GM18502 (cell line): ENCODE results near the gene AGTR1.

Experiments used
- ATAC-seq: cut with Tn5 transposase; IDR thresholded peaks from one replicate; pipeline ENCODE4 v1.9.1; 2021; ENCODE audit warnings: mild to moderate bottlenecking; ENCODE audit not compliant: unreplicated experiment, poor library complexity

AGTR1 gene

DNA sequence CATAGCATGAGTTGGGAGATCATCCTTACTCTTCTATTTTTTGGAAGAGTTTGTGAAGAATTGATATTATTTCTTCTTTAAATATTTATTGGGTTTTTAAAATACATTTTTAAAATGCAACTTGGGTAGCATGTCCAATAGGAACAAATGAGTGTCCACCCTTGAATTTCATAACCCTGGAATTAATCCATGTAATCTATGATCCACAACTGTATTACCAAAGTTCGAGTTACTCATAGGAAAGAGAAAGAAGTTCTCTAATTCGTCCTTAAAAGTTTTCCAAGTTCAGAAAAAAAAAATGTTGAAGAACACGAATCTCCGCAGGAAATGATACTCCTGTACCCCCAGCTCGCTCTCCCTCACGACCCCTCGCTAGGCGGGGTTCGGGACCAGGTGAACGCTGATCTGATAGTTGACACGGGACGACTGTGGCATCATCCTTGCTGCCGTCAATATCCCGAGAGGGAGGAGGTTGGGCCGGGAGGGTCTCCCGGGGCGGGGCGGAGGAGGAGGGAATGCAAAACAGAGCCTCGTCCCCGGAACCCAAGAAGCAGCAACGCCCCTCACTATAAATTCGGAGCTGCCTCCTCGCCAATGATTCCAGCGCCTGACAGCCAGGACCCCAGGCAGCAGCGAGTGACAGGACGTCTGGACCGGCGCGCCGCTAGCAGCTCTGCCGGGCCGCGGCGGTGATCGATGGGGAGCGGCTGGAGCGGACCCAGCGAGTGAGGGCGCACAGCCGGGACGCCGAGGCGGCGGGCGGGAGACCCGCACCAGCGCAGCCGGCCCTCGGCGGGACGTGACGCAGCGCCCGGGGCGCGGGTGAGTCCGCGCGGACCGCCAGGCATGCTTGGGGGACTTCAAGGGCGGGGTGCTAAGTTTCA is at the start of gene AGTR1:
TSS of gene AGTR1 (plus strand) at position 598 of the 884 bp plus-strand sequence. CDS start 43,133 bp downstream, outside the sequence.
- ATAC-seq, result no peak

- ATAC-seq, result no peak
Measured at GRCh38 chr3:148648685-148649352, 48.9 kb upstream of the AGTR1 start.

DNA sequence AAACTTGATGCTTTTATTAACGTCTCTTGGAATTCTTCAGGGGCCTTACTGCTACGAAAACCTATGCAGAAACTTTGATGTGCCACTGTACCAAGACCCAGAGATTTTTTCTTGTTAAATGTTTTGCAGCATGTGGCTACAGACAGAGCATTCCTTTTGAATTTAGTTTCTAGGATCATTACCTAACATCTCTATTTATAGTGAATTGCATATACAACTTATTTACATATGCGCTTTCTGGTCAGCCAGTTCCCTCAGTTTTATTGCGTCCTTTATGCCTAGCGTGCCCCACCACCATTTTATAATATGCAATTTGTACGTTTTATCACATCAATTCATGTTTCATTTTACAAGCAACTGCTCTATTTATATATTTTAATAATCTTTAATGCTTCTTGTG is 46.2 kb upstream of the AGTR1 start:
- no peak for ATAC-seq

- ATAC-seq, result no peak
Measured at GRCh38 chr3:148654433-148654832, 43.3 kb upstream of the AGTR1 start.

DNA sequence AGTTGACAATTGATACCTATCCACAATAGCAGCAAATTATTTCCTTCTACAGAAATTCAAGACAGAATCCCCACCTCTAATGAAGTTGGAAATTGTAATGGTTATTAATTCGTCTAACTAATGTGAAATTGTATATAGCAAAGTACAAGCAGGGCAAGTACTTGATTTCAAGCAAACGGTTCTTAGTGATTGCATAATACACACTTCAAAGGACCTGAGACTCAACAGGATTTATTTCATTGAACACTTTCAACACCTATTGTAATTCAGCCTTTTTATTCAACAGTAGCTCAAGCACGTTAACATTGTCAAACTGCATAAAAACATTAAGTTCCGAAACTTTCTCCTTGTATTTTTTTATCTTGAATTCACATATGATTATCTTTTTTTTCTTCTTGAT is 40.2 kb upstream of the AGTR1 start:
- no peak for ATAC-seq

DNA sequence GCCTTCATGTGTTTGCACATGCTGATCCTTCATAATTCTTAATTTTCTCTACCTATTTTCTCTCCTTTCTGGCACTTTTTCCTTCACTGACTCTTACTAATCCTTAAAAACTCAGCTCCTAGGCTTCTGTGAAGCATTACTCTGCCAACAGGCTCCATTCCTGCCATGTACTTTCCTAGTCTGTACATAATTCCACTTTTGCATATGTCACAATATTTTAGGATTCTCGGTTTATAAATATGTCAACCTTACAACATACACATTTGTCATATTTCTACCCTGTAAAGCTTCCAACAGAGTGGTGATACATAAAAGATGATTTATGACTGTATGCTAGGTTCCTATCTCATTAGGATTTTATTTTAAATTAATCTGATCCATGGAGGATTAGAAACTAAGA is 38.2 kb upstream of the AGTR1 start:
- no peak for ATAC-seq

GRCh38 chr3:148680289-148680688 is 17.4 kb upstream of the AGTR1 start:
- ATAC-seq, result no peak

DNA sequence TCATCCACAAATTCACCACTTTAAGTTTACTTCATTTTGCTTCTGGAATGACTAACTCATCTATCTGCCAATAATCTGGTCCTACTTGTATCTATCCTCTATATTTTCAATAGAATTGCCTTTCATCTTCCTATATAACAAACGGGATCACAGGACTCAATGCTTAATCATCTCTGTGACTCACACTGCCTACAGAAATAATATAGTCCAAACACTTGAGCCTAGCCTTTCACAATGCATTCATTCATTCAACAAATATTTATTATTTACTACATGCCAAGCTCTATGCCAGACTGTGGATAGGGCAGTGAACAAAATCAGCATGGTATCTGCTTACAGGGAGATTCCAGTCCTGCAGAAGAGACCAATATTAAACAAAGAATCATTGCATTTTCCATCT is 16.6 kb upstream of the AGTR1 start:
- ATAC-seq, result no peak

GRCh38 chr3:148682997-148683396 is 14.7 kb upstream of the AGTR1 start:
- no peak for ATAC-seq

DNA sequence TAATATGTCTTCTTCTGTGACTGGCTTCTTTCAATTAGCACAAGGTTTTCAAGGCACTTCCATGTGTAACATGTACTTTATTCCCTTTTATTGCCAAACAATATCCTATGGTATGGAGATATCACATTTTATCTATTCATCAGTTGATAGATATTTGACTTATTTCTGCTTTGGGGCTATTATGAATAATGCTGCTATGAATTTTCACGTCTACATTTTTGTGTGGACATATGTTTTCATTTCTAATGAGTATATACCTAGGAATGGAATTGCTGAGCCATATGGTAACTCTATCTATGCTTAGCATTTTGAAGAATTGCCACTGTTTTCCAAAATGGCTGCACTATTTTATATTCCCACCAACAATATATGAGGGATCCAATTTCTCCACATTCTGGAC is 3.6 kb upstream of the AGTR1 start:
- ATAC-seq, result no peak

DNA sequence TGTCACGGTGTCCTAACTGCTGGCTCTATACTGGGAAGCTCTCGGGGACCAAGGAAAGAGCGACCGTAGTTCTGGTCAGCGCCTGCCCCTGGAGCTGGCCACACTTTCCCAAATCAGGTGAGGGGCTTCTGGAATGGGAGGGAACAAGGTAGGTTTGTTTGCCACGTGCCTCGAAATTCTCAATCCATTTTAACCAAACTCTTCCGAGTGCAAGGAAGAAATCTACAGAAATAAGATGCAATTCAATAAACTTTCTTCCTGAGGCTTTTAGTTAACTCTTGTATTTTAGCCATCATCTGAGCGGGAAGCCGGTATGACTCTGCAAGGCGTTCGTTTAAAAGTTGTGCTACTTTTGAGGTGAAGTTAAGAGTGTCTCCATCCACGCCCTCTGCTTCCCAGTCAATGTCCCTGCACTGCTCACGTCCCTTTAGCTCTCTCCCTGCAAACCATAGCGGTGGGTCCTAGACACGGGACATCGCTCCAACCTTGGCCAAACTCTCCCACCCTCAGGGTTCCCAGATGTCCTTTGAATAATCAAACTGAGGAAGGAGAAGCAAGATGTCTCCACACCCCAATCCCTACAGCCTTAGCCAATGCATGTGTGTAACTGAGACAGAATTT is 597 bp downstream of the AGTR1 start:
- ATAC-seq, result no peak

GRCh38 chr3:148705314-148705713 is 7.6 kb downstream of the AGTR1 start:
- no peak for ATAC-seq

GRCh38 chr3:148707601-148708380 is 10.1 kb downstream of the AGTR1 start:
- no peak for ATAC-seq

DNA sequence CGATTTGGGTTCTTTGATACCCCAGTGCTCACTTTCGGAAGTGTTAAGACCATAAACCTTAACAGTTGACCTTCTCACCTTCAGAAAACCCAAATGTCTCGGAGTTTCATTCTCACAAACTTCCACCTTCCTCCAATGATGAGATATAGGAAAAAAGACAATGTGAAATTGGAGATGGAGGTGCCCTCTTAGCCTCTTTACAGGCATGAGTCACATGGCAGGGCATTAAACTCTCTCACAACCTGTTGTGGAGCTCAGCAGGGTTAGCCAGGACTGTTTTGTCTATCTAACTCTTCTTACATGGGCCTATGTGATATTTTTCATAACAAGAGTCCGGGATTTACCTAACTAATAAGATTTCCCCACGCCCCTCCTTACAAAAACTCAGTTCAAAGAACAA is 10.7 kb downstream of the AGTR1 start:
- ATAC-seq, result no peak

DNA sequence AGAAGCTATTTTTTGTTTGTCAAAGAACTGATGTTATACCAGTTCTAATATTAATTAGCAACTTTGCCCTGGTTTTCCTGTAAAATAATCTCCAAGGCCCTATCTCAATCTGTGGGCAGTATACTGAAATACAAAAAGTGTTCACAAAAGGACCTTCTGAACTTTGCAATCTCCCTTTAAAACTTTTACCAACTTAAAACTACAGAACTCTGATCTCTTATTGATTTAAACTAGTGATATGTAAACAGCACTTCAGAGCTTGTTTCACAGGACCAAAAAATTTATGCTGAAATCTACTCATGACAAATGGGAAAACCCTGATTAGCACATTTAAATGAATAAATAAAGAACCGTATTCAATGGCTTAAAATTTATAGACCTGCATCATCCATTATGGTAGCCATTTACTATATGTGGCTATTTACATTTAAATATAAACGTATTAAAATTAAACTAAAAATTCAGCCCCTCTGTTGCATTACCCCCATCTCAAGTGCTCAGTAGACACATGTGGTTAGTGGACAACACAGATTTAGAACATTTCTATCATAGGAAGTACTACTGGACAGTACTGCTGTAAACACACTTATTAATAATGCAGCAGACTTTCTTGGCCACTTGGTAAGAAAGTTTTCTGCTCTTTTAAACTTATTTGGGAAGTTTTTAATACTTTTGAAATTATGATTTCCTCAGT is 12.0 kb downstream of the AGTR1 start:
- ATAC-seq, result no peak

GRCh38 chr3:148710665-148711064 is 13.0 kb downstream of the AGTR1 start:
- ATAC-seq, result no peak

DNA sequence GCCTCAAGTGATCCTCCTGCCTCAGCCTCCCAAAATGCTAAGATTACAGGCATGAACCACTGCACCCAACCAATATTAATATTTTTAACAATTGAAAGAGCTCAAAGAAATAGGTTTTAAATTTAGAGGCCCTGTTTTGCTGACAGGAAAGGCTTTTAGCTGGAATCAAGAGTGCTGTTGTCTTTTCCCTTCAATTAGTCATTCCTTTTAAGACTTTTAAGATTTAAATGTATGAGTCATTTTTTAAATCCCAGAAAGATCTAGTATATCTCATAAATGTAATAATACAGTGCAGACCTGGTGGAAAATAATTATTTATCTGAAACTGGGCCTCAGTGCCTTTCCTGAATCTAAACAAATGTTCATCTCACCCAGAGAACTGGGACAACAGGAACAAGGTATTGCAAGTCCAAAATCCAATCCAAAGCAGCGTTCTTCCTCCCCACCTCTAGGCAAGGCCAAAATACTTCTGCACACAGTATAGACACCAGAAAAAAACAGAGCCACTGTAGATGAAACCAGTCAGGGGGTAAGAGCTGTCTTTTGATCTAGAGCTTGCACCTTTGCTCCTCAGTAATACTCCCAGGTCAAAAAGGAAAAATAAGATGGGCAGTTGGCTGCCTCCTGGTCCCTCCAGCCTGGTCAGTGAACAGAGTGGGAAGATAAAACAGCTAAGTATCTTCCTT is 14.4 kb downstream of the AGTR1 start:
- no peak for ATAC-seq

GRCh38 chr3:148714521-148714920 is 16.8 kb downstream of the AGTR1 start:
- no peak for ATAC-seq

DNA sequence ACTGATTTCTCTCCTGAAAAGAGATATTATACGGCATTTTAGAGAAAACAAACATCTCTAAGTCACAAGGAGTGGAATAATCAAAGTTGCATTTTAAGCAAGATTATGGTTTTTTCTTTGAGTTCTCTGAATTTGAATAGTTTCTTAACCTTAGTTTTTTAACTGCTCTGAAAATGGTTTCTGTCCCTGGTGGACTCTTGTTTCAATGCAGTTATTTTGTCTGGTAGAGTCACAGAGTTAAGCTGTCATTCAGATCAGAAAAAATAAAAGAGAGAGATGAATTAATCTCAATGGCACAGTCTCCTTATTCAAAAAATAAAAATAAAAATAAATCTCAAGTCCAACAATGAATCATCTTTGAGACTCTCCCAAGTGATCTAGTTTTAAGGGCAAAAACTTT is 19.0 kb downstream of the AGTR1 start:
- ATAC-seq, result no peak
